ELF-1 (cell line): ENCODE data around the gene PRDM2.

ENCODE experiments used
- DNase-seq: peaks from one replicate; pipeline ENCODE4 v3.0.0-alpha.2; 2016; ENCODE audit warnings: low read depth, low spot score

PRDM2 gene

DNA sequence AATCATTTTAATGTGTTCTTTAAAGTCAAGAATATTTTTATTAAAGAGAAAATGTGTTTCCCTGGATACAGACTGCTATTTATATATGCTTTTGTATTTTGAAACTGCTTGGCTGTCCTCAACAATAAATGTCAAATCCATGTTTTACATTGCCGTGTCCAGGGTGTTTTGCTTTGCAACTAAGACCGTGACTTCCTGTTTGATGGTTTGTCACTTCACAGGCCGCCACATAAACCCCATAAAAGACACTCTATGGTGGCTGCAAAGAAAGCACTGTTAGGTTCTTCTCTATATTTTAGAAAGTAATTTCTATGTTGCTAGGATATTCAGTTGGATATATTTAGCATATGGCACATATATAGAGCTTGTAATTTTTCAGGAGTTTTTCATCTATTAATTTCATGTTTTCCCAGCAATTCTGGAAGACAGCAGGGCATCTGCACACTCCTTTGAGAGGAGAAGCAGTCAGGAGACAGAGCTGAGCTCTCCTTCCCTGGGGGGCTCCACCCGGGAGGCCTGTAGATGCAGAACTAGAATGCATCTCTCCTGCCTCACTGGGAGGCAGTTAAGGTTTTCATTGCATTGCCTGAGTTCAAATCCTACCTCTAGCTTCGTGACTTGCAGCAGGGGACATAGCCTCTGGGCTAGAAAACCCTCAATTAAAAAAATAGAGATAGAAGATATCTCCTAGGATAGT, 33.1 kb downstream of the PRDM2 start:
- no peak for DNase-seq

DNA sequence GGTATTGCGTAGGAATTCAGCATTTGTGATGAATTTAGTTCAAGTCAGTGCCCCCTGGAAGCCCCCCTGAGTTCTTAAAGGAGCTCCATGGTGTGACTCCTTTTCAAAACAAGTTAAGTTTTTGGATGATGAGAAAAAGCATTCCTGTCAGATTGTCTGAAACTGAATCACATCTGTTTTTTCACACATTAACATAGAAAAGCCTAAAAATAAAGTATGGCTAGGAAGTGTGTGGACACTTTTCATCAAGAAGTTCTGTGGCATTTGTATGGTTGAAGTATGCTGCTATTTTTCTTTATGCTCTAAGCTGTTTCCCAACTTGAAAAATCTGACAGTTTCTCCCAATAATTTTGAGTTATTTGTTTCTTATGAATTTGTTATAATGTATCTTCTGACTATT, 33.7 kb downstream of the PRDM2 start:
- DNase-seq = no peak

DNA sequence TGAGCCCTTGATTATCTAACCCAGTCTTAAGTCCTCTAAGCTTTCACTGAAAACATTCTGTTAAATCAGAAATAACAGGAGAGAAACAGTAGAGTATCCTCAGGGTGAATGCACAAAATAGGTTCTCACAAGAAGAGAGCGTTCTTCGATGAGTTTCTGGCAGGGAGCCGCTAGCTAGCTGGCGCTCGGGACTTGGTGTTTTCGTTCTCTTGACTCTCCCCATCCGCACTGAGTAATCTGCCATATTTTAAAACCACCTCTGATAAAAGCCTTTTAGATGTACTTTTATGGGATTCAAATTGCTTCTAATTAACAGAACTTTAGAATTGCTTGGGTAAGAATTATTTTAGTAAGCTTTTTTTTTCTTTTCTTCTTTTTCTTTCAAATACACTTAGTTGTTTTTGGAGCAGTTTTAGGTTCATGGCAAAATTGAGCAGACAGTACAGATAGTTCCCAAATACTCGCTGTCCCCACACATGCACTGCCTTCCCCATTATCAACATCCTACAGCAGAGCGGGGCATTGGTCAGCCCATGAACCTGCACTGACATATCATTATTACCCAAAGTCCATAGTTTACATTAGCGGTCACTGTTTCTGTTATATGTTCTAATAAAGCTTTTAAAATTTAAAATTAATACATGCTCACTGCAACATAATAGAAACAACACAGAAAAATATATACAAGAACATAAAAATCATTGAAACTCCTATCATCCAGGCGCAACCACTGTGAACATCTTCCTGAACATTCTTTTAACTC, 35.4 kb downstream of the PRDM2 start:
- DNase-seq = no peak

DNA sequence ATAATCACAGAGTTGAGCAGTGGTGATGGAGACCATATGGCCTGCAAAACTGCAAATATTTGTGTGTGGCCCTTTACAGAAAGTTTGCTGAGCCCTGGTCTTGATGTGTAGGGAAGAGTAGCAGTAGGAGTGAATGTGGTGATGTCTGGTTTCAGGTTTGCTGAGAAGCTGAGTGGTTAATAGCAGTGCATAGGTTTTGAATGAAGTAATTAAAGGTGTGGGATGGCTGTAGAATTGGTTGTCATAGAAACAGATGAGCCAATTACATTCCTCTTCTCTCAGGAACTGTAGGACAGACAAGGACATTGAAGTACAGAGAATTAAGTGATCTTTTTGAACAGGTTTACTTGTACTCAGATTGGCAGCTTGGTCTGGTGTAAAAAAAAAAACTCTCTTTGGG, 37.4 kb downstream of the PRDM2 start:
- no peak for DNase-seq

DNA sequence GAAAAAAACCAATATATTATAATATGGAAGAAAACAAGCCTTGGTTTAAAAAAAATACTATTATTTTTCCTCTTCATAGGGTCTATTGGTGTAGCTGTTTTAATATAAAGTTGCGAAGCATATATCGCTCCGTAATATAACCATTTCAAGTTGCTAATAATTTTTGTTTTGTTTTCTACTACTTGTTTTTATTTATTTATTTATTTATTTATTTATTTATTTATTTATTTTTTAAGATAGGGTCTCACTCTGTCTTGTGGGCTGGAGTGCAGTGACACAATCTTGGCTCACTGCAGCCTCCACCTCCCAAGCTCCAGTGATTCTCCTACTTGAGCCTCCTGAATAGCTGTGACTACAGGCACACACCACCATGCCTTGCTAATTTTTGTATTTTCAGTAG, 46.4 kb downstream of the PRDM2 start:
- DNase-seq = no peak

DNA sequence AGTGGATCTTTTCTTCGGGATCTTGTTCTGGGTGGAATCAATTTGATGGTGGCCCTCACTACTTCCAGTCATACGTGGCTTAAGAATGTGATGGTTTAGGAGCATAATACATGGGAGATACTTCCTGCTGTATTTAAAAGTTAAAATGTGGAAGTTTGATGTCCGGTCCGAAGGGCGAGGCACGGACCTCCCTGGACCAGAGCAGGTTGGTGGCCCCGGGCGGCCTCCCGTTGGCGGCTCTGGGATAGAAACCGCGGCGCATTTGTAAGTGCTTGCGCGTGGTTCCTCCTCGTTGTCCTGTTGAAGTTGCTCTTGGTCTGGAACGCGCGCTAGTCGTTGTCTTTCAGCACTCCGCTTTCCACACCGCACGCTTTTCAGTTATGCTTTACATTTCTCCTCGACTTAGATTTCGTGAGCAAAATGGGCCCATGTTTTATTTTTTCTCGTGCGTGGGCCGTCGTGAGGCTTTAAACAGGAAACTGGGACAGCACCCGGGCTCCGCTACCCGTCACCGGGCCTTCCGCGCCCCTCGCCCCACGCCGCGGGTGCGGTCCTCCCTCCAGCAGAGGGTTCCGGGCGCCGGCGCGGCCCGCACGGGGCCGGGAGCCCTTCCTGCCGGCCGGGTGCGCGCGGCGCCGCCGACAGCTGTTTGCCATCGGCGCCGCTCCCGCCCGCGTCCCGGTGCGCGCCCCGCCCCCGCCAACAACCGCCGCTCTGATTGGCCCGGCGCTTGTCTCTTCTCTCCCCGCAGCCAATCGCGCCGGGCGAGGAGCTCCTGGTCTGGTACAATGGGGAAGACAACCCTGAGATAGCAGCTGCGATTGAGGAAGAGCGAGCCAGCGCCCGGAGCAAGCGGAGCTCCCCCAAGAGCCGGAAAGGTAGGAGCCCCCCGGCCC, 48.9 kb downstream of the PRDM2 start:
- peak; percentile 96 for DNase-seq

DNA sequence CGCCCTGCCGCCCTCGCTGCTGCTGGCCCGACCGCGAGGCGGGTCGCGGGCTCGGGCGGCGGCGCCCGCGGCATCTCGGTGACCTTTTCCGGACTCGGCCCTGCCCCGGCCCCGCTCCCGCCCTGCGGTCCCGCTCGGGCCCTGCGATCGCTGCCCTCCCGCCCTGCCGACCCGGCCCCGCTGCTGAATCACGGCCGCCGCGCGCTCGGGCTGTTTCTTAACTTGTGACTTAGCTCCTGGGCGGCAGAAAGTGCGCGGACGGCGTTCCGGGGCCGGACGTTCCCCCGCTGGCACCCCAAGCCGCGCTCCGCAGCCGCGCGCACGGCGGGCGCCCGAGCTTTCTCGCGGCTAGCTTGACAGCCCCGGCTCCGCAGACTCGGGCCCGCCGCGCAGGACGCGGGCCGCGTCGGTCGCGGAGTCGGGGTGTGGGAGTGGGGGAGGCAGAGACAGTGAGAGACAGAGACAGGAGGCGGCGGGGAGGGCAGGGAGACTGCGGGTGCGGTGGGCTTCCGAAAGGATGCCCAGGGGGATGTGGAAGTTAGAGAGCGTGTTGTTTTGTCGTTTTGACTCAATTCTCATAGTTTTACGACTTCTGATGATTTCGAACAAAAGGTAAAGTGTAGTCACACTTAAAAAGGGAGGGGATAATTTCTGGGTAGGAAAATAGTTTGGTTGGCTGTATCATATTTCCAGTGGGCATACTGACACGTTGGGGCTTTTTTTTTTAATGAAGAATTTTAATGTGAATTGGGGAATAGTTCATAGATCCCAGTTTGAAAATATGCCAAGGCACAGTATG, 49.8 kb downstream of the PRDM2 start:
- peak; percentile 40 for DNase-seq

DNA sequence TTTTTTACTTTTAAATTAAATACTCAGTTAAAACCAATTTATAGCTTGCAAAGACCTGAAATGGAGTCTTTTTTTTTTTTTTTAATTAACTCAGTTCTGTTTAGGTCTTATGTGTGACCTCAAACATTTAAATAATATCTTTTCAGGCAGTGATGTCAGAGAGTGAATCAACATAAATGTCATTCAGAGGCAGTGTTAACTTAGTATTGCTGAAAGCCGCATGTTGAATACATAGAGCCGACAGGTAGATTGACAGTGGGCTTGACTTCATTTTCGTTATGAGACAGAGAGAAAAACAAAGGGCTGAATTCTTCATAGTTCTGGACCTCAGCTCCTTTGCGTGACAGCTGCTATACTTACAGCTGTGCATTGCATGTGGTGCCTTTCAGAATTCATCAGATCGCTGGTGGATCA, 51.5 kb downstream of the PRDM2 start:
- DNase-seq = no peak

DNA sequence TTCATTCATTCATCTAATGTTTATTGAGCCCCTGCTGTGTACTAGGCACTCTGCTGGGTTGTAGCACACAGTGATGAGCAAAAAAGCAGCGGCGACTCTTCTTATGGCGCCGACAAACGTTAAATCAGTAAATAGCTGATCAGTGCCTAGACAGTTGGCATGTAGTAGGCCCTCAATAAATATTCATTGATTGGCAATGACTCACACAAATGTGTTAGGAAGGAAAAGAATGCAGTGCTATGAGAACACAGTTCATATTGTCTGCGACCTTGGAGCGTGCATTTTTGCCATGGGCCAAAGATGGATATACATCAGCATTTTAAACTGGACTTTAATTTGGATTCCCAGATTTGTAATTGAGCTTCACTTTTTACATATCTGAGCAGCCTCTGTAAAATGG, 52.0 kb downstream of the PRDM2 start:
- DNase-seq = no peak

DNA sequence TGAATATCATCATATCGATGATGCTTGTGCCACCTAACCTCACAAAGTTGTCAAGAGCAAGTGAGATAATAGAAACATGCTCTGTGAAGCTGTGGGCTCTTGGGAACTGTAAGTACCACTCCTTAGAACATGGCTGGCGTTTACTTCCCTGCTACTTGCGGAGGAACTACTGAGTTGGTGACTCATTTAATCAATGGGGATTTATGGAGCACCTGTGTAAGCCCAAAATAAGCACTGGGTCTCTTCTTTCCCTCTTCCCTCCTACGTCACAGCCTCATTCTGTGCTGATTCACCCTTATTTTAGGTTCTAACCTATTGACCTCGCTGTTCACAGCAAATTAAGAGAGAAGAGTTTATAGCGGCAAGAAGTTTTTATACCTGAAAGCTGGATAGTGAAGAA, 52.9 kb downstream of the PRDM2 start:
- no peak for DNase-seq

DNA sequence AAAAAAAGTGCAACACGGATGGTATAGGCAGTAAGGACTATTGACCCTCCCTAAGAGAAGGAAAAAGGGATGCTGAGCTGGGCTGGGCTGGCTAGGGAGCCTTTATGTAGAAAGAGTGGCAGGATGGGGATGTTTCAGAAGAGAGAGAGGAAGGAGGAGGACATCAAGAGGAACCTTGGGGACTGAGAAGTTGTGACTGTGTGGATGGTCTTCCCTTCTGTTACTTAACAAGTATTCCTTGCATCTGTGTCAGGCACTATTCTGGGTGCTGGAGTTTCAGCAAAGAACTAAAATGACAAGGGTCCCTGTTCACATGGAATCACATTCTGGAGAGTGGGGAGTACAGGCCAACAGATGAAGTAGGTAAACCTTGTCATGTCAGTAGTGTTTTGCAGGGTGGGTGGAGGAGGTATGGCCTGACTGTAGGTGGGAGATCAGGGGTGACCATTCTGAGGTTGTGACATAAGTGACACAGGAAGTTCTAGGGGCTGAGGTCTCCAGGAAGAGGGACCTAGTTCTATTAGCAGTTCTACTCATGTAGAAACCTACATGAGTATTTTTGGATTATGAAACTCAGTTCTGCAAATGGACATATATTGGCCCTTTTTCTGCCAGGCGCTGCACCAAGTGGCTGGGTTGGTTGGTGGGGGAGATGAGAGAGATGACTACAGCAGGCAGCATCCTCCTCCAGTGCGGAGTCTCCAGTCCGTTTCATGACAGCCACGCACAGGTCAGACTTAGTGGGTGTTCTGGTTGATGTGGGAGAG, 53.8 kb downstream of the PRDM2 start:
- DNase-seq = no peak

DNA sequence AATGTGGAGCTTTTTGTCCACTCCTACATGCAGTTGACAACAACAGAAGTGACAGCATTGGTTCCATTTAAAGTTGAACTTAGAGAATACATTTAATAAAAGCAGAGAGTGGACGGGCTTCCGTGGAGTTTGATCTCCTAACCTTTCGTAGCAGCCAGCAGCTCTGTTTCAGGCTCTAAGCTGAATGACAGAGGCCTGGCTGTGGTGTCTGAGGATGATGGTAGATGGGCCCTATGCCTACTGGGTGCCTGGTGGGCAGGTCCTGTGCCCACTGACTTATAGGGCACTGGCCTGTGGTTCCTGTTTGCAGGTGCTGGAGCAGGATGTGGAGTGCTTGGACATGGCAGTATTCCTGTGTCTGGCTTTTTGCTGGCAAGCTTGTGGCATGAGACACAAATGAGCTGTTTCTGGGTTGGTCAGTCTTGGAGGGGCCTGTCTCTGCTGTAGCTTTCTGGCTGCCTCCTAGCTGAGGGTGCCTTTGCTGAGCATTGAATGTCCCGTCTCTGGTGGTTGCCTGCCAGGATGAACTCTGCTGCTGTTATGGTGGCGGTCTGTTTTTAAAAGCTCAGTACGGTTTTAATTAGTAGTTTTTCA, 54.6 kb downstream of the PRDM2 start:
- DNase-seq = no peak

DNA sequence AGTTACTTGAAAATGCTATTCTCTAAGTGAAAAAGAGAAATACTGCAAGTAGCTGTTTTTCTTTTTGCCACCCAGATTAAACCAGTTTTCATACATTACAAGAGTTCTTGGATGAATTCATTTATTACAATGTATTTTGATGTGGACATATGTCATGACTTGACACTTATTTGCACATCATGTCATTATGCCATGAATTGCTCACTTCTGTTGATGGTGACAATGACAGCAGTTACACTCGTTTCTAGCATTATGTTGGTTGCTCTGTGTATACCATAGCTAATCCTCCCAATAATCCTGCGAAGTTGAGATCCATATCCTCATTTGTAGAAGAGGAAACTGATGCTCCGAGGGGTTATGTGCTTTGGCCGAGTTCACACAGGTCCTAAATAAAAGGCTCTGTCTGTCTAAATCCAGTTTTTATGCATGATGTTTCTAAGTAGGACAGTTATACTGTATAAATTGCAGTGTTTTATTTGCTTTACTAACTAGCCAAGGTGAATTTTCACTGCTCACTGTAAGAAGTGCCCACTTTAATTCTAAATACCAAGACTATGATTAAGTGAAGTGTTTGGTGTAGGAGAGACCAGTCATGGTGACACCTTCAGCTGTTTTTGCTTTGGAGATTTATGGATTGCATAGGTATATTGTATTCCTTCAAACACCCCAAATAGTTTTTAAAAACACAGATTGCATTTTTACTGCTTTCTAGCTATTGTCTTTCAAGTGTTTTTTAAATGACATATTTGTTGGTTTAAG, 56.7 kb downstream of the PRDM2 start:
- no peak for DNase-seq

DNA sequence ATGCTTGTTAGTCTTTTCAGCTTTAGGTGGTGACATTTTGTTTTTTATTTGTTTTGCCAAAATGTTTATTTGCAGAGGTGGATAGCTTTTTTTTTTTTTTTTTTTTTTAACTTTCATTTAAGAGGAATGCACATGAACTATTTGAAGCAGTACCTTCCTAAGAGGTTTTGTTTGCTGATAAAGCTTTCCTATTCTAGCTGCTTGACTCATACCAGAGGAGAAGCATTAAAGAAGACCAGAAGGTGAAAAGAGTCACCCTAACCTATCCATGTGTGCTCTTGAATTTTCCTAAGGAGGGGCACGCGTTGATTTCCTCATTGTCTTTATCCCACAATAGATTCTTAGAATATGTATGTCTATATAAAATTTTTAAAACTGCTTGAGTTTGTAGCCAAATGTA, 57.7 kb downstream of the PRDM2 start:
- no peak for DNase-seq

DNA sequence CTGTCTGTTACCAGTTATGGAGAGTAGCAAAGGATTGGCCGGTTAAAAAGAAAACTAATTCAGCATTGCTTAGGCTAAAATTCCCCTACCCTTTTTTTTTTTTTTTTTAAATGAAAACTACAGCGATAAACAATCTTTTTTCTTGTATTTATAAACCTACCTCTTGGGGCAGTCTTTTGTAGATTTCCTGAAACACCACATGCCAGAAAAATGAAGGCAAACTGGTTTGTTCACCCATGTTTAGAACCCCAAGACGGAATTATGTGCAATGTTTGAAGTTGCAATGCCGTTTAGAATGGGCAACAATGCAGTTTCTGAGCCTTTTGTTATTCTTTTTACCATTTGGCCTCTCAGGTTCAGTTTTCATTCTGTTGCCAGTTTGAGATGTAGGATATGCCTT, 59.1 kb downstream of the PRDM2 start:
- peak; percentile 41 for DNase-seq

DNA sequence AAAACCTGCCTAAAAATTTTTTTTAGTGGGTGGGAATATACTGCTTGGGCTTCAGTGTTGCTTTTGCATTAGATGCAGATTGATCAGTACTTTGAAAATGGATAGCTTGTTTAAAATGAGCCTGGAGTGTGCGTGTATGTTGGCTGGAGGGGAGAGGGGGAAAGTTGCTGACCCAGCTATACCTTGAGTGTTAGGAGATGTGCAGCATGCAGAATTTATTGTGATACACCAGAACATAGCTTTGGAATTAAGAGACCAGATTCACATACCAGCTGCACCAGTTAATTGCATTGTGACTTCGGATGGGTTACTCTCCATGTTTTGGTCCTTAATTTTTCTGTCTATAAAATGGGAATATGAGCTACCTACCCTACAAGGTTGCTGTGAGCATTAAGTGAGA, 60.4 kb downstream of the PRDM2 start:
- DNase-seq = no peak

DNA sequence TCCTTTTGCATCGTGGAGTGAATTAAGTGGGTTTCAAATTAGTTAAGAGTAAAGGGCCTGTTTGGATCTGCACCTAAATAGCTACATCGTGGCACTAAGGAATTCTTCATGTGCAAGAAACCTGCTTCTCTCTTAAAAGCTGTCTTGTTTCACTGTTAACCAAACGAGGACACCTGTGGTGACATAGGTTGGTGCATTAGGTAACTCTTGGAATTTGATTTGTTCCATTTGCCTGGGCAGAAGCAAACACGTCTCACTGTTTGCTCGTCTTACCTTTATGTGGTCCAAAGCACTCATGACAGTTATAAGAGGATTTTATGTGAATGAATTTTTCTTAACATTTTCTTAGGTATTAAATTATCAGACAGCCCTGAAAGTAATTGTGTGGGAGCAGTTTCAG, 60.9 kb downstream of the PRDM2 start:
- no peak for DNase-seq

DNA sequence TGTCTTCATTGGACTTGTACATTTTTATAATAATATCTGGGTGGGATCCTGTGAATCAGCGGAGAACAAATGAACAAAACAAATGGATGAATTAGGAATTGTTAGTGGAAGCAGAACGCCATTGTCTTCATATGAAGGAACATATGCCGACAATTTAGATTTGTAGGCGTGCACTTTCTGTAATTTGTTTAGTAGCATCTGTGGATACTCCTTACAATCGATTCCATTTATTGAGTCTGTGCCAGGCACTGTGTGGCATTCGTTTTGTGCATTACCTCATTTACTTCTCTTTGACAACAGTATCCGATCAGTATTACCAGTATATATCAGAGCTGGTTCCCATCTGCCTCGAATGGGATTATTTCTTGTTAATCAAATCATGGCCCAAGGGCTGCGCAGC, 61.9 kb downstream of the PRDM2 start:
- no peak for DNase-seq

DNA sequence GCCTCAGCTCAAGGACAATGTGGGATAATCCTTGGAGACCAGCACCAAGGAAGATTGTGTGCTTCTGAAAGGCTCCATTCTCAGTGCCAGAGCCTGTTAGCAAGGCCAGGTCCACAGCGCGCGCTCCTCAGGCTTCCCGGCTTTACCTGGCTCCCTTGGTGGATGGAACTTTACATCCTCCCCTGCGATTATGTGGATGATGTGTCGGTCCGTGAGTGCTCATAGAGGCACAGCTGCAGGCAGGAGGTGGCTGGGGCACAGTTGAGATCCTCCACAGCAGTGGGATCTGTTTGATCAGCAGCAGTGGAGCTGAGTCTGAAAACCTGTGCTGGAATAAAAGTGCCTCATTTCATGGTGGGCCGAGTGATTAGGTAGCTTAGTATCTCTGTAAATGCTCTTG, 62.7 kb downstream of the PRDM2 start:
- DNase-seq = no peak

DNA sequence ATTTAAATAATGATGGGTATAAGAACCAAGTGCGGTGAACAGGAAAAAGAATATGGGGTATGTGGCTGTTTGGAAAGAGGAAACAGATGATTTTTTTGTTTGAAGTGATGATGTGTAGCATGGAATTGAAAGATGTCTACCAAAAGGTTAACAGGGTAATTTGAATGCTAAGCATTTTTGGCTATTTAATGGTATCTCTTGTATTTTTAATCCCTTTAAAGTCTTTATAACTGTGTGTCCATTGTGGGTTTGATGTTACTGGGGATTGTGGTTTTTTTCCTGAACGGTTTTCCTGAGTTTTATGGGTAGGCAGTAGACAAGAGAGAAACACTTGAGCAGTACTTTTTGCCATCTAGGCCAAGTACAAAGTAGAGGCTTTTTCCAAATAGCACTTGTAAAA, 63.2 kb downstream of the PRDM2 start:
- DNase-seq = no peak
